Stomach (tissue), 9 donors: ENCODE results near the gene KIFC3. TPM values are rescaled to one million over a fixed set of nuclear protein-coding genes. Genes with fewer than 3 reads are reported as not detected.

Source experiments
- DNase-seq, 2 donors: peaks; one replicate each; pipeline versions ENCODE4 v3.0.0 to v3.0.0-alpha.2; 2013 to 2019
- H3K27ac ChIP-seq, 5 donors: fragments of 200-600 bp in 4 of 5; sonication (generic) in 4 of 5; one replicate each; pipeline ENCODE4 v1.5.1; 2013 to 2019; ENCODE audit warnings: mild to moderate bottlenecking in 1 of 5, moderate library complexity in 1 of 5
- H3K27me3 ChIP-seq, 3 donors: fragments of 200-600 bp; sonication (generic); one replicate each; pipeline ENCODE4 v1.5.1; 2017 to 2019; ENCODE audit warnings: mixed run types in 1 of 3
- H3K36me3 ChIP-seq, 4 donors: fragments of 200-600 bp; sonication (generic); 1 replicate in 3 of 4; 2 replicates in 1 of 4; pipeline ENCODE4 v1.5.1; 2016 to 2019
- H3K4me1 ChIP-seq, 4 donors: fragments of 200-600 bp; sonication (generic); one replicate each; pipeline ENCODE4 v1.5.1; 2016 to 2019
- H3K4me3 ChIP-seq, 4 donors: fragments of 200-600 bp; sonication (generic) in 3 of 4; one replicate each; pipeline ENCODE4 v1.5.1; 2016 to 2019; ENCODE audit warnings: mild to moderate bottlenecking in 1 of 4
- H3K9me3 ChIP-seq, 4 donors: fragments of 200-600 bp; sonication (generic); one replicate each; pipeline ENCODE4 v1.5.1; 2016 to 2019
- CTCF ChIP-seq, 7 experiments: fragments of 450-650 bp in 4 of 7; fragments of 200-600 bp in 3 of 7; sonication (generic) in 3 of 7; IDR thresholded peaks; one replicate each; pipeline ENCODE4 v1.5.1; 2016 to 2019; ENCODE audit warnings: antibody characterized with exemption in 7 of 7, control low read depth in 2 of 7, mild to moderate bottlenecking in 1 of 7
- EP300 ChIP-seq: sonication (generic); formaldehyde crosslinking; IDR thresholded peaks from one replicate; pipeline ENCODE4 v1.6.1; 2017; ENCODE audit warnings: antibody characterized with exemption
- POLR2A ChIP-seq, 4 donors: fragments of 450-650 bp; IDR thresholded peaks; one replicate each; pipeline ENCODE4 v1.6.1; 2016; ENCODE audit warnings: antibody characterized with exemption in 4 of 4, control low read depth in 2 of 4, mild to moderate bottlenecking in 1 of 4, moderate library complexity in 1 of 4
- POLR2AphosphoS5 ChIP-seq, 3 donors: sonication (generic); formaldehyde crosslinking; IDR thresholded peaks; one replicate each; pipeline ENCODE4 v1.6.1; 2016; ENCODE audit warnings: antibody characterized with exemption in 3 of 3
- WGBS, 5 donors: extraction: QIAGEN DNeasy Blood & Tissue Kit in 3 of 5; methylation state at CpG; one replicate each; pipeline versions ENCODE4 v1.1.5 to v1.1.7; 2013 to 2018; 5-methylcytosine and 5-hydroxymethylcytosine counted together
- intact Hi-C: fragments of 100-400 bp; cut with DNase I; formaldehyde crosslinking; loops from one replicate; pipeline ENCODE4 v1.15.1; 2023; ENCODE audit warnings: low total_unique reads
- polyA plus RNA-seq, 3 donors: library from polyadenylated mRNA; stranded (reverse); fragments of 200-250 nt; gene quantifications; one replicate each; pipeline ENCODE4 v1.2.3, GENCODE V29; 2013
- total RNA-seq, 5 donors: library from RNA; depleted of rRNA; stranded (reverse); fragments of >200 nt; gene quantifications; one replicate each; pipeline versions ENCODE4 v1.1.0 to v1.2.3, GENCODE V29; 2014 to 2016
- donor health status: healthy with polysubstance abuse.
- donor health status: Bipolar disorder and iron deficiency.
- donor health status: healthy.

The KIFC3 gene
- total and polyA plus RNA-seq, 8 donors, result 2.3 to 249 (median 31.1) TPM

DNA sequence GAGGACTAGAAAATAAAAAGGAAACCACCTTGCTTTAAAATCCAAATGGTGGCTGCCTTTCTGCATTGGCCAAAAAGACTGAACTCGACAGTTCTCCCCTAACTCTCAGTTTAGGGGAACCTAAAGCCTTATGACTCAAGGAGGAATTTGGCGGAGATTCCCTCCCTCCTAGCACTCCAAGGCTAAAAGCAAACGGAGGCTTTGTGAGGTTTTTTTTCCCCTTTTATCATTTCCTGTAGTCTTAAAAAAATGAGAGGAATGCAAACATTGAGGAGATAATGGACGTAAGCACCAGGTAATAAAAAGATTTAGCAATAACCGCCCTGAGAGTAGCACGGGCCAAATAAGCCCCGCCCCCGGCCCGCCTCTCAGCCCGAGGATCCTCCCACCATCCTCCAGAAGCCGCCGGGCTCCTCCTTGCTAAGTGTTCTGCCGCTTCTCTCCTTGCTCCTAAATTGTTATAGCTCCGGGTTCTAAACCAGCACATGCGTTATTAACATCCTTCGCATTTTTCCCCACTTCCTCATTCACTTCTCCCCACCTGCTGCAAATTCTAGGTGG is 5.8 kb upstream of the KIFC3 start:
- Histone ChIP-seq H3K4me3 (peak overlapping the region; percentile 5 to 23 (median 18)), H3K36me3 (no peaks in the 10 kb centered on the region), H3K27ac (peak overlapping the region; percentile 51 to 69 (median 56)), H3K27me3 (no peaks in the 10 kb centered on the region), H3K9me3 (no peaks in the 10 kb centered on the region), H3K4me1 (peaks cover 43 to 70% (median 52%) of the 10 kb centered on the region in 4 donors)
- no peak for TF ChIP-seq CTCF (IDR thresholded peaks at IDR 0.05)
- peak in 2 of 3 donors; percentile 29 to 43 for TF ChIP-seq POLR2AphosphoS5 (IDR thresholded peaks at IDR 0.05)
- WGBS, 5 donors, result 2 to 4% (median 2%) methylated on average over 16 of the region's 16 CpGs
- intact Hi-C loops, result no loop called here
- peak; percentile 92 for DNase-seq

DNA sequence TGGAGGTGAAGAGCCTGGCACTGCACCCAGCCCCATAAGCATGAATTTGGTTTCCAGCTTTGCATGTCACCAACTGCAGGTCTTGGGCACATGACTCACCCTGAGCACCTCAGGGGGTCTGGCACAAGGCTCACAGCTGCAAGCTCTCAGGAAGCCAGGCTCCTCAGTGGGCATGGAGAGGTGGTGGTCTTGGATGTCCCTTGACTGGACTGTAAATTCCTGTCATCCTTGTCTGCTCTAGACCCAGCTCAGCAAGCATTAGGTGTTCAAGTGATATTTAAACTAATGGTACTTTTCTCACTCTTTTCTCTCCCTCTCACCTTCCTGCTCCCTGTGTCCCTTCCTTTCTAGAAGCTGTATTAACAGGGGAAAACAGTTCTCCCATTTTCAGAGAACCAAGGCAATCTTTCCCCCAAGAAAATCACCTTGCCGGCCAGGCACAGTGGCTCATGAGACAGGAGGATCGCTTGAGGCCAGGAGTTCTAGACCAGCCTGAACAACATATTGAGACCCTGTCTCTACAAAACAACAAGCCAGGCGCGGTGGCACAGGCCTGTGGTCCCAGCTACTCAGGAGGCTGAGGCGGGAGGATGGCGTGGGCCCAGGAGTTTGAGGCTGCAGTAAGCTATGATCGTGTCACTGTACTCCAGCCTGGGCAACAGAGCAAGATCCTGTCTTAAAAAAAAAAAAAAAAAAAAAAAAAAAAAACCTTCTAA is 5.1 kb upstream of the KIFC3 start:
- 56 to 73% (median 64%) methylated on average over 7 of the region's 7 CpGs for WGBS, 5 donors

GRCh38 chr16:57805176-57805575 is 2.9 kb upstream of the KIFC3 start:
- H3K27ac ChIP-seq, result peak overlapping the region in 2 of 5 donors; percentile 46 to 81
- no peaks in the 10 kb centered on the region for H3K36me3 ChIP-seq
- 69 to 80% (median 75%) methylated on average over 6 of the region's 6 CpGs for WGBS, 5 donors
- TF ChIP-seq POLR2A (IDR thresholded peaks at IDR 0.05) (no peak), POLR2AphosphoS5 (IDR thresholded peaks at IDR 0.05) (no peak), EP300 (no peak), CTCF (IDR thresholded peaks at IDR 0.05) (no peak)
- no peak overlapping the region for H3K4me3 ChIP-seq
- H3K9me3 ChIP-seq, result no peaks in the 10 kb centered on the region
- H3K4me1 ChIP-seq, result peaks cover 60 to 84% (median 69%) of the 10 kb centered on the region in 4 donors
- no peak for DNase-seq
- intact Hi-C loops, result no loop called here
- no peaks in the 10 kb centered on the region for H3K27me3 ChIP-seq

More for the DNA sequence above, 5.1 kb upstream of the KIFC3 start:
- no peak for DNase-seq
- intact Hi-C loops, result no loop called here
- H3K9me3 ChIP-seq, result no peaks in the 10 kb centered on the region
- no peak for TF ChIP-seq POLR2A (IDR thresholded peaks at IDR 0.05)
- TF ChIP-seq POLR2AphosphoS5 (IDR thresholded peaks at IDR 0.05), result no peak
- no peak for TF ChIP-seq CTCF (IDR thresholded peaks at IDR 0.05)
- no peak for TF ChIP-seq EP300
- no peaks in the 10 kb centered on the region for H3K36me3 ChIP-seq
- peaks cover 49 to 76% (median 58%) of the 10 kb centered on the region in 4 donors for H3K4me1 ChIP-seq
- no peaks in the 10 kb centered on the region for H3K27me3 ChIP-seq
- H3K4me3 ChIP-seq, result no peak overlapping the region
- H3K27ac ChIP-seq, result peak overlapping the region; percentile 2 to 69 (median 56)

GRCh38 chr16:57804111-57804837 is 2.0 kb upstream of the KIFC3 start:
- peak overlapping the region in 4 of 5 donors; percentile 75 to 89 (median 84) for H3K27ac ChIP-seq
- H3K9me3 ChIP-seq, result no peaks in the 10 kb centered on the region
- intact Hi-C loops, result no loop called here
- H3K27me3 ChIP-seq, result no peaks in the 10 kb centered on the region
- 53 to 70% (median 59%) methylated on average over 5 of the region's 5 CpGs for WGBS, 5 donors
- no peaks in the 10 kb centered on the region for H3K36me3 ChIP-seq
- peaks cover 62 to 84% (median 69%) of the 10 kb centered on the region in 4 donors for H3K4me1 ChIP-seq
- no peak for DNase-seq
- no peak for TF ChIP-seq CTCF (IDR thresholded peaks at IDR 0.05)
- TF ChIP-seq EP300, result no peak
- TF ChIP-seq POLR2AphosphoS5 (IDR thresholded peaks at IDR 0.05), result no peak
- no peak for TF ChIP-seq POLR2A (IDR thresholded peaks at IDR 0.05)
- no peak overlapping the region for H3K4me3 ChIP-seq
